ENCODE measurements around the gene IKZF3.
A peak's percentile ranks its signal among the peaks of the same experiment; 100 is the strongest.

IKZF3 gene

GRCh38 chr17:39818358-39819000 lies 45.6 kb downstream of the IKZF3 start:
- Histone ChIP-seq H4K20me1 (ENCODE audit: insufficient read depth, low read length) (no peaks in the 10 kb centered on the region), H3K9ac (ENCODE audit: low read length) (peak overlapping the region; percentile 59), H3F3A (ENCODE audit: insufficient read depth, low read length) (peaks cover 43% of the 10 kb centered on the region), H3K27me3 (replicated peaks; ENCODE audit: insufficient read depth, low read length) (no peaks in the 10 kb centered on the region), H3K9me2 (replicated peaks; ENCODE audit: insufficient read depth, low read length) (no peaks in the 10 kb centered on the region), H2AFZ (ENCODE audit: low read length) (no peak overlapping the region), H3K36me3 (replicated peaks; ENCODE audit: insufficient read depth, low read length) (peaks cover 3% of the 10 kb centered on the region), H3K79me2 (ENCODE audit: low read length) (peaks cover 79% of the 10 kb centered on the region), H3K4me3 (ENCODE audit: low read length) (peak overlapping the region; percentile 29), H3K27ac (ENCODE audit: low read length) (peak overlapping the region; percentile 91), H3K4me2 (ENCODE audit: low read depth, low read length) (peak overlapping the region; percentile 72), H3K9me3 (replicated peaks; ENCODE audit: insufficient read depth, low read length) (no peaks in the 10 kb centered on the region), H3K4me1 (ENCODE audit: low read length) (peaks cover 43% of the 10 kb centered on the region)
- TF ChIP-seq CTCF (IDR thresholded peaks at IDR 0.05; ENCODE audit: low read length) (no peak), EZH2phosphoT487 (IDR thresholded peaks at IDR 0.05; ENCODE audit: low read length) (no peak), EZH2 (optimal IDR thresholded peaks at IDR 0.05; ENCODE audit: low read depth, low read length) (no peak)
- peak; percentile 63 for DNase-seq

DNA sequence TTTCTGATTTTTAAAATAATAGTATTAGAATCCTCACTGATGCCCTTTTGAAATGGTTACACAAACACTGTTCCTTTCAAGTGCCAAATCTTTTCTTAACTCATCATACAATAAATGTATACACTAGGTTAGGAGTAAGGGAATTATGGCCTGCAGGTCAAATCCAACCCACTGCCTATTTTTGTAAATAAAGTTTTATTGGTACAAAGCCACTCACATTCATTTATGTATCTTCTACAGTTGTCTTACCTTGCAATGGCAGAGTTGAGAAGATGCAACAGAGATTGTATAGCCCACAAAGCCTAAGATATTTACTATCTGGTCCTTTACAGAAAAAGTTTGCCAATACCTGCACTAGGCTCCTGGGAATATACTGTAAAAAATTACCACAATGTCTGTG lies 47.8 kb downstream of the IKZF3 start:
- Histone ChIP-seq H4K20me1 (ENCODE audit: insufficient read depth, low read length) (no peaks in the 10 kb centered on the region), H3K9me3 (replicated peaks; ENCODE audit: insufficient read depth, low read length) (no peaks in the 10 kb centered on the region), H2AFZ (ENCODE audit: low read length) (no peak overlapping the region), H3K9me2 (replicated peaks; ENCODE audit: insufficient read depth, low read length) (no peaks in the 10 kb centered on the region), H3K4me1 (ENCODE audit: low read length) (peaks cover 33% of the 10 kb centered on the region), H3K4me3 (ENCODE audit: low read length) (no peak overlapping the region), H3K27ac (ENCODE audit: low read length) (no peak overlapping the region), H3K27me3 (replicated peaks; ENCODE audit: insufficient read depth, low read length) (no peaks in the 10 kb centered on the region), H3K36me3 (replicated peaks; ENCODE audit: insufficient read depth, low read length) (no peaks in the 10 kb centered on the region; the same call in 1 of the 2 replicates), H3K4me2 (ENCODE audit: low read depth, low read length) (no peak overlapping the region), H3F3A (ENCODE audit: insufficient read depth, low read length) (peaks cover 33% of the 10 kb centered on the region), H3K9ac (ENCODE audit: low read length) (no peak overlapping the region), H3K79me2 (ENCODE audit: low read length) (peaks cover 84% of the 10 kb centered on the region)
- no peak for DNase-seq
- TF ChIP-seq EZH2 (optimal IDR thresholded peaks at IDR 0.05; ENCODE audit: low read depth, low read length): no peak
- no peak for TF ChIP-seq CTCF (IDR thresholded peaks at IDR 0.05; ENCODE audit: low read length)
- TF ChIP-seq EZH2phosphoT487 (IDR thresholded peaks at IDR 0.05; ENCODE audit: low read length): no peak

DNA sequence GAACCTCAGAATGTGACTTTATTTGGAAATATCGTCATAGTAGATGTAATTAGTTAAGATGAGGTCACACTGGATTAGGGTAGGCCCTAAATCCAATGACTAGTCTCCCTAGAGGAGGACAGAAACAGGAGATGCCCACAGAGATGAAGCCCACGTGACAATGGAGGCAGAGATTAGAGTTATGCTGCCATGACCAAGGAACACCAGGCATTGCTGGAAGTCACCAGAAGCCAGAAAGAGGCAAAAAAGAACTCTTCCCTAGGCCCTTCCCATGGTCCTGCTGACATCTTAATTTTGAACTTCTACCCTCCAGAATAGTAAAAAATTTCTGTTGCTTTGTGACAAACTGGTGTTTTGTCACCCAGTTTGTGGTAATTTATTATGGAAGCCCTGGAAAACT lies 49.6 kb downstream of the IKZF3 start:
- Histone ChIP-seq H3F3A (ENCODE audit: insufficient read depth, low read length) (peaks cover 15% of the 10 kb centered on the region), H2AFZ (ENCODE audit: low read length) (no peak overlapping the region), H3K27me3 (replicated peaks; ENCODE audit: insufficient read depth, low read length) (no peaks in the 10 kb centered on the region), H3K36me3 (replicated peaks; ENCODE audit: insufficient read depth, low read length) (no peaks in the 10 kb centered on the region; the same call in 1 of the 2 replicates), H3K4me3 (ENCODE audit: low read length) (no peak overlapping the region), H3K4me1 (ENCODE audit: low read length) (peaks cover 20% of the 10 kb centered on the region), H3K9me2 (replicated peaks; ENCODE audit: insufficient read depth, low read length) (no peaks in the 10 kb centered on the region), H3K9me3 (replicated peaks; ENCODE audit: insufficient read depth, low read length) (no peaks in the 10 kb centered on the region), H3K9ac (ENCODE audit: low read length) (no peak overlapping the region), H3K4me2 (ENCODE audit: low read depth, low read length) (no peak overlapping the region), H3K79me2 (ENCODE audit: low read length) (peaks cover 92% of the 10 kb centered on the region), H3K27ac (ENCODE audit: low read length) (no peak overlapping the region), H4K20me1 (ENCODE audit: insufficient read depth, low read length) (no peaks in the 10 kb centered on the region)
- DNase-seq: no peak
- no peak for TF ChIP-seq CTCF (IDR thresholded peaks at IDR 0.05; ENCODE audit: low read length)
- TF ChIP-seq EZH2 (optimal IDR thresholded peaks at IDR 0.05; ENCODE audit: low read depth, low read length): no peak
- no peak for TF ChIP-seq EZH2phosphoT487 (IDR thresholded peaks at IDR 0.05; ENCODE audit: low read length)

Measured in MM.1S (cell line).